CD4-positive, alpha-beta T cell treated with Interferon alpha-2 for 1 hour (primary cell): ENCODE results near the gene RRM2.
A peak's percentile ranks its signal among the peaks of the same experiment; 100 is the strongest.

ENCODE experiments used
- DNase-seq, 2 donors: peaks; one replicate each; pipeline ENCODE4 v3.0.0-alpha.2; 2020 to 2022

RRM2 gene

GRCh38 chr2:10122500-10123280 lies at the start of gene RRM2:
Gene RRM2 (plus strand): TSS chr2:10122739. CDS start chr2:10122799, 60 bp downstream.
- peak; percentile 91 to 92 for DNase-seq

DNA sequence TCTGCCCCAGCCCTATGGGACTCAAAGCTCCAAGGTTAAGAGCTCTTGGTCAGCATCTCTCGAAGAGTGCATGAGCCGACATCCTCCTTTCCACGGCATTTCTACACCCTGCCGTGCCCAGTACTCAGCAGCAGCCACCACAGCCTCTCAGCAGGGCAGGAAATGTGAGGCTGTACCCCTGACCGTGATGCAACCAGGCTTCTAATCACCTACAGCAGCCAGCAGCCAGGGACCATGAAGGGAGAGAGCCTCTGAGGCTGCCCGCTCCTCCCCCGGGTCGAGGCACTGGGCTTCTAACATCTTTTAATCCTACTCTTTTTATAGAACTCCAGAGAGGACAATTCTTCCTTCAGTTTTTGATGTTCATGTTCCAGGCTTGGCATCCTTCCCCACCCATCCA lies 48.8 kb upstream of the RRM2 start:
- DNase-seq, result no peak

DNA sequence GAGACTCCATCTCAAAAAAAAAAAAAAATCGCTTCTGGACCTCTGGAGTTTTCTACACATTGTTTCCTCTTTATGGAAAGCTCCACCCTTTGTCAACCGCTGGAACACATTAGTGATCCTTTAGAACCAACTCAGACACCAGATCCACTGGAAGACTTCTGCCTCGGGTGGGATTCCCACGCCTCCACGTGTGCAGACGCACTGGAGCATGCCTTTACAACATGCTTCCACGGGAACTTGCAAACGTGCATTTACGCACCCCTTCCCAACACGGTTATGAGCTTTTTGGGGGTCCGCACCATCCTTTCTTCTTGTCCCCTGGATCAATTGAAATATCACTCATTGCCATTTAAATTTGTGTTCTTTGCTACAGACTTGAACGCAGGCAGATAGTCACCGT lies 47.4 kb upstream of the RRM2 start:
- DNase-seq, result no peak

DNA sequence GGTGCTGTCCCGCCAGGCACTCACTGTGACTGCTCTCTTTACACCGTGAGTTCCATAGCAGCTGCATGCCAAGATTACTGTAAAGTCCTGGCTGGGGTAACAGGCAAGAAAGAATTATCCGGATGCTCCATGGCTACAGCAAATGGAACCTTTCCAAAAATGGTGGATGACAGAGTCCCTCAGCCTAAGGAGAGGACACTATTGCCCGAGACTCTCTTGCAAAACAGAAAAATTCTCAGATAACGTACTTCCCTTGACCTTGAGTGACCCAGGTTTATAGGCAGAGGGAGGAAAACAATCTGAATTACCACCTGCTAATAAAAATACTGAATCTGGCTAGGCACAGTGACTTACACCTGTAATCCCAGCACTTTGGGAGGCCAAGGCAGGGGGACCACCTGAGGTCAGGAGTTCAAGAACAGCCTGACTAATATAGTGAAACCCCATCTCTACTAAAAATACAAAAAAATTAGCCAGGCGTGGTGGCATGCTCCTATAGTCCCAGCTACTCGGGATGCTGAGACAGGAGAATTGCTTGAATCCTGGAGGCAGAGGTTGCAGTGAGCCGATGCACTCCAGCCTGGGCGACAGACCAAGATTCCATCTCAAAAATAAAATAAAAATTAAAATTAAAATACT lies 46.8 kb upstream of the RRM2 start:
- no peak for DNase-seq

- no peak for DNase-seq
Measured at GRCh38 chr2:10076511-10076910, 46.0 kb upstream of the RRM2 start.

DNA sequence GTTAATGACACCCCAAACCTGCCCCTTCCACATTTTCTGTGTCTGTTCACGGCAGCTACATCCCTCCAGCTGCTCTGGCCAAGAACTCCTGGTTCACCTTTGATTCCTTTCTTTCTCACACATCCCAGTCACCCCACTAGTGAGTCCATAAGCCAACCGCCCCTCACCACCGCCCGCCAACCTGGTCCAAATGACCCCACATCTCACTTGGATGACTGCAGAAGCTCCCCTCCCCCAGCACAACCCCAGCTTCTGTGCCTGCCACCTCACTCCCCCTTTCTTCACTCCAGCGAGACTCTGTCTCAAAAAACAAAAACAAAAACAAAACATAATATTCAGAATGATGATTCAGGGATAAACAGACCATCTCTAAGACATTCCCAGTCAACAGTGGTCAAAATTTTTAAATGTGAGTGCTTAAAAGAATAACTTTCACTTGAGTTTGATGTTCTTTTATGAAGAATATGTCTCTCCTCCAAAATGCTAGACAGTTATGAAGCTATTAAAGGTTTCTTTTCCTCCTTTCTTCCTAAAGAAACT lies 45.5 kb upstream of the RRM2 start:
- no peak for DNase-seq

DNA sequence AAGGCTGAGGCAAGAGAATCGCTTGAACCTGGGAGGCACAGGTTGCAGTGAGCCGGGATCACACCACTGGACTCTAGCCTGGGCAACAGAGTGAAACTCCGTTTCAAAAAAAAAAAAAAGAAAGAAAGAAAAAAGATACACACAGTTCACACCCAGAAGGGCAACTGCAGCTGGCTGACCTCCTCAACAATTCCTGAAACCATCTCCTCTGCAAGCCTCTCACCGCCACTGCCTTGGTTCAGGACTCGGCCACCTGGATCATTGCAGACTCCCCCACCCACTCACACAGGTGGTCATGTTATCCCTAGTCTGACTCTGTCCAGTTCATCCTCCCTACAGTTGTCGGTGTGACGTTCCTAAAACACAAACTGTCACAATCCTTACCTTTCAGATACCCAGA lies 44.5 kb upstream of the RRM2 start:
- DNase-seq, result no peak

DNA sequence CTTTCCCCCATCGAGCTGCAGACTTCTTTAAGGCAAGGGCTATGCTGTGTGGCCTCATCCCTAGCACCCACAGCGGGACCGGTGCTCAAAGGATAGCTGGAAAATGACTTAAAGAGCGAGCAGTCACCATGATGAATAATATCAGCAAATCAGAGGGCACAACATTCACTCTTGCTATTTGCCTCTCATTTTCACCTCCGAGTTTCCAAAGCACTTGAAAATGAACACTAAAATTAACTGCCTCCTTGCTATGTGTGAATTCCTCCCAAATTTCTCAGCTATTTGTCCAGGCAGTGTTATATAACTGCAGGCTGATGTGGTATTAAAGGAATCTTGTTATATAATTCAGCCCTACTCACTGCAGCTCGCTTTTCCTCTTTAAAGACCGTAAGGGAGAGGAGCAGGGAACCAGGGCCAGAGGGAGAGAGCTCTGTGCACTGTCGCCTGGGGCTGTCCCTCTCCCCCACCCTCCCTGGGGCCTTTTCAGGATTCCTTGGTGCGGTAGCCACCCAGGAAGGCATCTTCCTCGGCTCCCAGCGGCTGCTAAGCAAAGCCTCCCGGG lies 43.8 kb upstream of the RRM2 start:
- no peak for DNase-seq

DNA sequence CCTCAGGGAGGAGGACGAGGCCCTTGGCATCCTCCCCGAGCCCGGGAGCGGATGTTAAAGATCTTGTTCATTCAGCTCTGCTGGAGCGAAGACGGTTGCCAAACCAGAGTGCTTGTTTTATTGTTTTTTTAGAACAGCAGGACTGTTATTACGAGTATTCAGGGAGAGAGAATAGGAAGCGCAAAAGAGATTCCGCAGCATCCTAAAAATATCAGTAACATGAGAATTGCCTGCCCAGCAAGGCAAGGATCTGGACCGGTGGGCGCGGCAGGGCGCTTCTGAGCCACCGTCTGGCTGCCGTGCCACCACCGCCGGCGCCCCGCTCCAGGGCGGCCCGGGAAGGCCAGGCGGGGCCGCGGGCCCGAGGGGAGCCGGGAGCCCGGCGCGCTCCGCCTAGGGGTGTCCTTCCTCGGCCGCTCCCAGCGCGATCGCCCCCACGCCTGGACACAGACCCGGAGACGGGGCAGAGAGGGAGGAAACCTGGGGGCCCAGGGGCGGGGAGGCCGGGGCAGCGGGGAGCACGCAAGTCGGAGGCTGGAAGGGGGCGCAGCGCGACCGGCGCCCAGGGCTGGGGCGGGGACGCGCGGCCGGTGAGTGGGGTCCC lies 43.2 kb upstream of the RRM2 start:
- no peak for DNase-seq

GRCh38 chr2:10079870-10080535 lies 42.5 kb upstream of the RRM2 start, which contains the start of gene CYS1:
Gene CYS1 (minus strand): TSS chr2:10080411. CDS start chr2:10080223, 188 bp downstream.
- peak in 1 of 2 donors; percentile 24 for DNase-seq

- DNase-seq, result peak in 1 of 2 donors; percentile 48
Measured at GRCh38 chr2:10080536-10081304, 41.8 kb upstream of the RRM2 start.

DNA sequence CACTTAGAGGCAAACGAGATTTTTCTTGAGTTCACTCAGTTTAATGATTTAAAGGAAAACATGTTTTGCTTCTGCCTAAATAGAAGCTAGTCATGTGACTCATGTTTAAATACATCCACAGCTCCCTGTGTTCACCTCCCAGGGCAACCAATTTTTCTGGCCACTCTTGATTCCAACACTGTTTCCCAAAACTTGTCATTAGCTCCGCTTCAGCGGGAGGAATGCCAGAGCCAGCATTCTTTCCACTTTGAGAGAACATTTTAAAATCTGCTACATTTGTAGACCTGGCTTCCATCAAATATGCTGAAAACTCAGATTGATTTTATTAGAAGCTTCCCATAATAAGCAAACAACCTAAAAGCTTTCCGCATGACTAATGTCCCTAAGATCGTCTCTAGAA lies 39.5 kb upstream of the RRM2 start:
- no peak for DNase-seq

DNA sequence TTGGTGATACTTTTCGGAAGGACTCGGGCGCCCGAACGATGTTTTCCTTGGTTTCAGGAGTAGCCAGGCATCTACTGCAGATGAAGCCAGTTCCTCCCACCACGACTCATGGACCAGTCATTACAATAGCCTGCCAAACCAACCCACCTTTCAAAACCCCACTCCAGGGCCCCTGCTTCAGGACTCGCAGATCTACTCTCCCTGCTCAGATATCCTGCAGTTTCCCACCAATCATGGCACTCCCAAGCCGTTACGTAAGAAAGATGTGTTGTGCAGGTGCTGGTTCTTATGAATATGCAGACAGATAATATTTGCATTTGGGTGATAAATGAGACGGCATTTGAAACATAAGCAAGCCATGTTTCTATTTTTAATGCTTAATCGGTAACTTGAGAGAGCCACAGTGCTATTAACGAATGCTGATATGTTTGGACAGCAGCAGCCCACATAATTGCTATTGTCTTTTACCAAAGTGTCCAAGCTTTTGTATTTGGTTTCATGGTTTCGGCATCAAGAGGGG lies 38.8 kb upstream of the RRM2 start:
- DNase-seq, result no peak

DNA sequence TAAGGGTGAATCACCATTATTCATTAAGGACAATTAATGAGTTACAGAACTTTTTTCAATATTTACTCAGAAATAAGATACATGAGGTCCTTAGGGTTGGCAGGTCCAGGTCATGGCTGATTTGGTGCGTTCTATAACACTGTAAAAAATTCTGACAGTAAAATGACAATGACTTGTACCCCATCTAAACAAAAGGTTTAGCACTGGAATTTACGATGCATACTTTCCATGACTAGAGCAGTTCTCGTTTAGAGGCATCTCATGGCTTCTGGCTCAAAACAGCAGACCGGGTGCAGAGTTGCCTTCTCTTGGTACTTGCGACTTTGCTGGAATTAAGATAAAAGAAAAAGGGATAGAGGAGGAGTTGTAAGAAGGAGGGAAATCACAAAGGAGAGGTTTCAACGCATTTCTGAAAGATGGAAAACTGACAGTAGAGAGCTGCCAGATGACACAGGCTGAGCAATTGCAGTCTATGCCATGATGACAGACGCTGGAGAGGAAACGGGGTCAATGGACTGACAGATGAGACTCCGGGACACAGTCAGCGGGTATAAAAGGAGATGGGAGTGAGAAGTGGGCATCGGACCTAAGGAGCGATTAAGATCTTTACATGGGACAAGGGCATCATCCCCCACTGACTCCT lies 38.2 kb upstream of the RRM2 start:
- DNase-seq, result no peak

GRCh38 chr2:10085043-10085667 lies 37.4 kb upstream of the RRM2 start:
- no peak for DNase-seq

GRCh38 chr2:10085668-10086059 lies 36.9 kb upstream of the RRM2 start:
- no peak for DNase-seq

DNA sequence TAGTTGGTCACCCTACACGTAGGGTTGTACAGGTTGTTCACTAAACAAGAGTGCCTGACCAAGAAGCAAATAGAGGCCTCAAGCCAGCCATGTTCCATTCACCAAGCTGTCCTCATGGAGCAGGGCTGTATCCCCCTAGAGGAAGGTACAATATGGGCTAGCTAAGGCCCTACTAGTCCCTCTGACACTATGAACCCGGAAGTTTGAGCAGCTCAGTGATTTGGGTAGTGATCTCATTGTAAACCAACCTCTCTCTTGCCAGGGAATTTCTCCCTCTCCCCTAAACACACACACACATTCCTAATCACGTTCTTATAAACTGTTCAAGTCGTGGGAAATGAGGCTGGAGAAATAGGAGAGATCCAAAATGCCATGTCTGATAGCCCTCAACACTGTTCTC lies 35.6 kb upstream of the RRM2 start:
- DNase-seq, result no peak

DNA sequence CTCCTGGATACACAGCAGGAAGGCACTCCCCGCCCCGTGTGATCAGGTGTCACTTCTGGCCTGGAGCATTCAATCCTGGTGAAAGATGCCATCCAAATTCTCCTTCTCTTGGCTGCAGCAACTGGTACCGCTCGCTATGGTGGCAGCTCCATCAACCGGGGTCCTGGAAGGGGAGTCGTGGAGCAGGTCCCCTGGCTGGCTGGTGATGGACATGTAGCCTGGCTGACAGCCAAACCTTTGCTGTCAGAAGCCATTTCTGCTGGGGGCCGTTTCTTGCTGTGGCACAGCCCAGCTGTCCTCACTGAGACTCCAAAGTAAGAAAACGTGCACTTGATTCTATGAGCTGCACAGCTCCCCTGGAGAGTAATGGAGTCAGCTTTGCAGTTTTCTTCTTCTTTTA lies 35.2 kb upstream of the RRM2 start:
- DNase-seq, result no peak

GRCh38 chr2:10089565-10090190 lies 32.9 kb upstream of the RRM2 start:
- DNase-seq, result no peak

- peak in 1 of 2 donors; percentile 31 for DNase-seq
Measured at GRCh38 chr2:10091182-10091888, 31.2 kb upstream of the RRM2 start.
